ENCODE results near the gene SLC22A23.

Gene SLC22A23

DNA sequence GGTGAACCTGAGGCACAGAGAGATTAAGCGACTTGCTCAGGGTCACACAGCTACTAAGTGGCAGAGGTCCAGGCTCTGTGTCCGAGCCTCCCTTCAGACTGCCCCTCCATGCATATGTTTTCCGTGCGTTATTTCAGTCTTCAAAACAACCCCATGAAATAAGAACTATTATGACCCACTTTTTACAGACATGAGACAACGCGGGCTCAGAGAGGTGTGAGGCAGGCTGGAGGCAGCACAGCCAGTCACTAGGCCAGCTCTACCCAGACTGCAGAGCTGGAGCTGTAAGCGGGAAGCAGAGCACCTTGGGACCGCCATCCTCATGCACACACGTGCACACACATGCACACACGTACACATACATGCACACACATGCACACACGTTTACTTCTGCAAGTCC, 135.8 kb downstream of the SLC22A23 start:
- DNase-seq (ENCODE audit: low read depth in 1 of 2, low spot score in 1 of 2) = no peak

DNA sequence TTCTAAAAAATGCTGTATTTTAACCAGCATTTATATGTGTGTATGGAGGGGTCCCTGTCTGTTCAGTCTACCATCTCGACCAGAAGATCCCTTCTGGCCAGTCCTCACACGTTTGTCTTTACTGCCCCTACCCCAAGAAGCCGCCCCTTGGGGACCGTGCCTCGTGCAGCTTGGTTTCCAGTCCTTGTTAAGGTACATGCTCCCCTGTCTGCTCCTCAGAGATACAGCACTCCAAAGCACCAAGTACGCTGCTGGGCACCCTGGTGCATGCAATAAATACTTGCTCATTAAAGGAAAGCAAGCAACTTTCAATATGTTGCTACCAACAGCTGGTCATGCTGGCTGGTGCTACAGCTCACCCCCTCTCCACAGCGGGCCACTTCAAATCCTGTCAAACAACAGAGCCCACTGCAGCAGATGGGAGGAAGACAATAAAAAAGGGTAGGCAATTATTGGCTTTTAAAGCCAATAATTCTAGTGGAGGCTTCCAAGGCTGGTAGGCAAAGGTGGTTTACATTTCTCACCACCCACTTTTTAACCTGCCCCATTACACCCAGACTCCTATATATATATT, 136.5 kb downstream of the SLC22A23 start:
- DNase-seq (ENCODE audit: low read depth in 1 of 2, low spot score in 1 of 2) = no peak

DNA sequence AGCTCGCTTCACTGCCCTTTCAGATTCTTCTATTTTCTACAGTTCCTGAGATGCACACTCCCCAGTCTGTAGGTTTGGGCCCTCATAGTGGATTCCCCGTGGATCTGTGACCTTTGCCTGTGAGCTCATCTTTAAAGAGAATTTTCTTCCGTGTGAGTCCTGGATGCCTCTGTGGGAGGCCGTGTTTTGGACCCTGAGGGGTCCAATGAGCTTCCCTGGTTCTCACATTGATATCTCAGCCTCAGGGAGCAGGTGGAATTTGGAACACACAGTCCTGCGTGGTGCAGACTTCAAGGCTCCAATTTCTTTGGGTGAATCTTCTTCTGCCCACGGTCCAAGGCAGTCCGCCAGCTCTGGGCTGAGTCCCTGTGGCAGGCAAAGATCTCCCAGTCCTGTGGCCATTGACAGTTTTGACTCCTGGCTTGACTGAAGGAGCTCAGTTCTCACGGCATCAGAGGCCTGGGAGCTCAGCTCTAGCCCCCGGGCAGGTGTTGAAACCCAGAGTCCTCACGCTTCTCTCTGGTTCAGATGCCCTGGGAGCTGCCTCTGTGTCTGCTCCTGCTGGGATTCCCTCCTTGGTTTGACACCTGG, 137.1 kb downstream of the SLC22A23 start:
- no peak for DNase-seq (ENCODE audit: low read depth in 1 of 2, low spot score in 1 of 2)

DNA sequence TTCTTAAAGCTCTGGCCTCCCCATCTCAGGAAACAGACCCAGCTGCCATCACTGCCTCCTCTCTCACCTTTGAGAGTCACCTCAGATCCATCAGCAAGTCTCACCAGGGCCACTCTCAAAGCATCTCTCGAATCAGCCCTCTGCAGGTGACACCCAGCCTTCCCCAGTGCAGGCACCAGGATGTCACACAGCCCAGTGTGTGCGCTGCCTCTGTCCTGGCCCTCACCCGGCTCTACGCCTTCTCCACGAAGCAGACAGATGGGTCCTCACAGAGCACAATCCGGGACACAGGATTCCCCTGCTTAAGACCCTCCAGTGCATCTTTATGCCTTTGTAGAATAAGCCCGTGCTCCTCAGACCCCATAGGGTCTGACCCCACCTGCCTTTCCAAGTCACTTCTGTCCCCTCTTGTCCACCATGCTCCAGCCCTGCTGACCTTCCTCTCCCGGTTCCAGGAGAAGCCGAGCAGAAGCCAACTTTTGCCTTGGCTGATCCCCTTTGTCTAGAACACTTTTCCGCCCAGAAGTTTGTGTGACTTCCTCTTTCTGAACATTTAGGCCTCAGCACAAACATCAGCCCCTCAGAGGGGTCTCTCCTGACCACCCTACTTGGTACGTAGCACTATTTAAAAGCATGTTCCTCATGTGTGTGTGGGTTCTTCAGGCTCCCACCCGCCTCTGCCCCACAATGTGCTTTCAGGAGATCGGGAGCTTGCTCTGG, 137.9 kb downstream of the SLC22A23 start:
- DNase-seq (ENCODE audit: low read depth in 1 of 2, low spot score in 1 of 2) = no peak

DNA sequence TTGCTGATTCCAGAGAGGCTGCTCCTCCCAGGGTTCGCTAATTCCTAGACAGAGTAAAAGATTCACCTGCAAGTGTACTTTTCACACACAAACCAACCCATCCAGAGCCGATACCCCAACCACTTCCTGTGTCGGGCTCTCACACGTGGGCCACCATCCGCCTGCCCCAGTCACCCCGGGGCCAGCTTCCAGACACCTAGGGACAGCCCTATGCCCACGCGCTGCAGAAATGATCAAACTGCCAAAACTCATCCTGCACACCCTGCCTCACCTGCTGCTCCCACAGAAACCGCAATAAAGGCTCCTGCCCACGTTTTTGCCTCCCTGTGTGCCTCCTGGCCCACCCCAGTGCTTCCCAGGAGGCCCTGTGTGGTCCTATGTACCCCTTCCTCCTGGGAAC, 138.6 kb downstream of the SLC22A23 start:
- DNase-seq (ENCODE audit: low read depth in 1 of 2, low spot score in 1 of 2) = no peak

DNA sequence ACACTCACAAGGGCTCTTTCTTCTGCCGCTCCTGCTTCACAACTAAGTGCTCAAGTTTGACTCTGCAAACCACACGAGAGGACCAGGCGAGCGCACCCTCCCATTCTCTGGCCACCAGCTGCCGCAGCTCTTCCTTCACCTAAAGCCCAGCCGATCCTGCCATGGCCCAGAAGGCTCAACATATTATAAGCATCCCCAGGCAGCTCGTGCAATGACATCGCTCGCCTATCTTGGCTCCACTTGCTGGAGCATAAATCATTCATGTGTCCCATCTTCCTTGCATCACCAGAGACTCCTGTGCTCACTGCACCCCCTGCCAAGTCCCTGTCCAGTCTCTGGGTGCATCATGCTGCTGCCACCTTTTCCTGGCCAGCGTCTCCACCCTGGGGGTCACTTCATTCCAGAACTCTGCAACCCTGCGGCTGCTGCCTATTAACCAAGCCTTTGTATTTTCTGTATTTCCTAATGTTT, 139.1 kb downstream of the SLC22A23 start:
- no peak for DNase-seq (ENCODE audit: low read depth in 1 of 2, low spot score in 1 of 2)

DNA sequence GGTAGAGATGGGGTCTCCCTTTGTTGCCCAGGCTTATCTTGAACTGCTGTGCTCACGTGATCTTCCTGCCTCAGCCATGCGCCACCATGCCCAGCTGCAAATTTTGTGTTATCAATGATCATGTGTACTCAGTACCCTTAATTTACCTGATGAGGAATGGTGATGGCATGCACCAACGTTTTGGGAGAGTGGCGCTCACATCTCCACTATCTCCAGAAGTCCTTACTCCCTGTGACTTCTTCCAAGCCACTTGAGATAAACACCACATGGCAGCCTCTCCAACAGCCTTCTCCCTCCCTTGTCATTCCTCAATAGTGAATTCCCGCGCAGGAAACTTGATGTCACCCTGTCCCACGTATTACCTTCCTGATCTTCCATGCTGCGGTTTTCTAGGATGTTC, 140.0 kb downstream of the SLC22A23 start:
- DNase-seq (ENCODE audit: low read depth in 1 of 2, low spot score in 1 of 2) = no peak

DNA sequence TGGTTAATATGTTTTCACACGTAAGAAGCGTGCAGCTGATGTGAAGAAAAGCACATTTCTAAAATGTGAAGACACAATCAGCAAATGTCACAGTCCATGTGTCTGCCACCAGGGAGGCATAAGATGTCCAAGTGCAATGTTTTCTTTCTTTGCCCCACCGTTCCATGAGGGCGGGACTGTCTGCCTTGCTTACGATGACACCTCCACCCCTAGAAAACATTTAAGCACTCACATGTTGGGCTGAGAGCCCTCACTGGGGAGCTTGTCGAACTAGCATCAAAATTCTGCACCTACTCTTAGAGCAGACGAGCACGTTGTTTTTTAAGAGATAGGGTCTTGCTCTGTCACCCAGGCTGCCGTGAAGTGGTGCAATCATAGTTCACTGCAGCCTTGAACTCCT, 140.5 kb downstream of the SLC22A23 start:
- DNase-seq (ENCODE audit: low read depth in 1 of 2, low spot score in 1 of 2) = no peak

DNA sequence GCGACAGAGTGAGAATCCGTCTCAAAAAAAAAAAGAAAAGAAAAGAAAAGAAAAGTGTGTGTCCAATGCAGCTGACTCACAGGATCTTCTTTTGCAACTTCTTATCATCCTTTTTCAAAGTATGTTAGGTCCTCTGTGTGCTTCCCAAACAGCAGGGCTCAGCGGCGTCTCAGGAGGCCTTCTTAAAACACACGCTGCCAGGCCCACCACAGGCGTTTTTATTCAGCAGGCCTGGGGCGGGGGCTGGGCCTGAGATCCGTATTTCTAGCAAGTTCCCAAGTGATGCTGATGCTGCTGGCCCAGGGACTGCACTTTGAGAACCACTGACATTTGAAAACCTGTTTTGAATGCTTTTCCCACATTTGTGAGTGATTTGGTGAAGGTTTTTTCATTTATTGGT, 141.0 kb downstream of the SLC22A23 start:
- no peak for DNase-seq (ENCODE audit: low read depth in 1 of 2, low spot score in 1 of 2)

DNA sequence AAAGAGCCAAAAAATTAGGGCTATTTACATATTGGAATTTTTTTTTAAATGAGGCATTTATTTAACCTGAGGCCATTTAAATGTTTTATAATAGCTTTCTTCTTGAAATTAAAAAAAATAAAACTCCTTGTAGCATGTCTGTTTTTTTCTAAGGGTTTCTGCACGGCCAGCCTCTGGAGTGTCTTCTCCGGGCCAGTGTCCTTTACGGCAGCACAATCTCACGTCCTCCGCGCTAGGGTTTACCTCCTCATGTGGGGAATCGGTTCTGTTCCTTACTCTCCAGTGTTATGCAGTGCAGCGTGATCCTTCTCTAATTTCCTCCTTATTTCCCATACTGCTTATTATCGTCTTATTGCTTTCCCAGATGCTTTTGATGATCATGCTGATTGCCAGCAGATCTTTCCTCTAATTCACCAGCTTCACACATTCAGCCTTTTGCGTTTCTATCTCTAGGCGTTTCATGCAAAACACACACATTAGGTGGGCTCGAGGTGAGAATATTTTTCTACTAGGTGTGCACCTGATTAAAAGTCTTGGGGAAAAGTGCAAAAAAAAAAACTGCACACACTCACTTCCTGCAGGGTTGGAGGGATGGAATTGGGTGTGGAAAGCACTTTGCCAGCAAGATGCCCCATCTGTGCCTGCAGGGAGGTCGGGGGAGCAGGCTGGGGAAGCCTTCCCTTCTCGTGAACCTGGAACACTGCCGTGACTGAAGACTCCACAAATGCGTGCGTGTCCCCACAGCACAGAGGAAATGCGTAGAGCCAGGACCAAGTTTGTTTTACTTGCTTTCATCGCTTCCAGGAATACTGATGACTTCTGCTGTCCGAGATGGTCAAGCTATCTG, 142.0 kb downstream of the SLC22A23 start:
- DNase-seq (ENCODE audit: low read depth in 1 of 2, low spot score in 1 of 2) = no peak

DNA sequence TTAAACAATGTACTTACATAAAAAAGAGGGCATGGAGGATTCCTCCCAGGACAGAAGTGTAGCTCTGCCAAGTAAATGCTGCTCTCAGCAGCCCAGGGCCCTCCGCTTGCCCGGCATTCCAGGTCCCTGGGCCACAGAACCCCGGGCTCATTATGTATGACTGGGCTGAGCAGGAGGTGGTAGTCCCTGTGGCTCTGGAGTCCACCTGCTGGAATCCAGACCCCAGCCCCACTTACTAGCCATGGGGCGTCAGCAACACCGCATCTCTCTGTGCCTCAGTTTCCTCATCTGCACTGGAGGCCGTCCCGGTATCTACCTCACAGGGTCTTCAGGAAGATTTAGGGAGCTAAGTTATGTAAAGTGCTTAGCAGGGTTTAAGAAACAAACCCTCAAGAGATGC, 142.7 kb downstream of the SLC22A23 start:
- DNase-seq (ENCODE audit: low read depth in 1 of 2, low spot score in 1 of 2) = no peak

DNA sequence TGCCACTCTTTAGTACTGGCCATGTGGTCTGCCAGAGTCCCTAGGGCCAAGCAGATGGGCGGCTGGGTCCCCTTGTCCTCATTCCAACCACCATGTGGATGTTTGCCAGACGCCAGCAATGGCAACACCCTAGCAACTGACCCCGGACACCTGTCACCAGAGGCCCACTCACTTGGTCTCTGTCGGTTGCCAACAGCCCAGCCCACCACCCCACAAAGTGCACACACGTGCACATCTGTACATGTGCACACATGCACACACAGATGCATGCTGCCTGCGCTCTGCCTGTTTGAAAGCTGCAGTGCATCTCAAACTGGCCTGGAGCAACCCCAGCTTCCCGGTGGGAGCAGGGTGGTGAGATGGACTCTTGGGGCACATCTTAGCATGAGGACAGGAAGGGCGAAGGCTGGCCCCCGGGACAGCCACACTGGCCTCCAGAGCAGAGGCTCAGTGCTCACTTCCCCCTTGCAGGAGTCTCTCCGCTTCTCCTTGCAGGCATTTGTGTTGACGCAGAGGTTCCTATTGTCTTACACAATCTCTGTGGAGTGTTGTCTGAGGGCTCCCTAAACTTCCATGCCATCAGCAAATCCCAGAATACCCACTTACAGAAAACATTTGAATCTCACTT, 144.1 kb downstream of the SLC22A23 start:
- DNase-seq (ENCODE audit: low read depth in 1 of 2, low spot score in 1 of 2) = no peak

DNA sequence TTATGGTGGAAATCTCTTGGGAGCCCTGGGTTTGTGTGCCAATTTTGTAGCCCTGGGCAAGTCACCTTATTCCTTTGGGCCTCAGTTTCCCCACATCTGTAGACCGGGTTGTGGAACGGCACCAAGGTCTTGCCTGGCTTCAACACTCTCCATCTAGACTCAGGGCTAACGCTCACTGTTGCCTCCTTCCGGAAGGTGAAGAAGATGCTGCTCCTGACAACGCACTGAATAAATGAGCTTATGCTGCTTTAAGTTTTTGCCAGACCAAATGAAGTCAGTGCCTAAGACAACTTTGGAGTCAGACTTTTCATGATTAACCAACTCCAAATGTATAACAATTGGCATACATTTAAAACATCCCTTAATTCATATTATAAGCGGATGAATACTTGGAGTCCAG, 145.0 kb downstream of the SLC22A23 start:
- no peak for DNase-seq (ENCODE audit: low read depth in 1 of 2, low spot score in 1 of 2)

DNA sequence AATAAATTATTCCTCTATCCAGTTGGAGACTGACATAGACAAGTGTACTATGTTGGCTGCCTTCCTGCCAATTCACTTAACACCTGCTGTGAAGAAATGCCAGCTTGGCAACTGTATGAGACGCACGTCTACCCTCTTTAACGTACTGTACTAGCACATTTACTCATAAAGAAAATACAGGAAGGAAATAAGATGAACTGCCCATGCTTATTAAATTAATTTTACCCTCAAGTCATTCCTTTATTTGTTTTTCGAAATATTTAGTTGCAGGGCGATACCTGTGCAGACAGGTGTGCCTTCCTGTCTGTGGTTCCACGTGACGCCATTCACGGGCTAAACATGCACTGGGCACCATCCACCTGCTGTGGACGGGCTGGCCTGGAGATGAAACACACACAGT, 146.1 kb downstream of the SLC22A23 start:
- DNase-seq (ENCODE audit: low read depth in 1 of 2, low spot score in 1 of 2) = no peak

DNA sequence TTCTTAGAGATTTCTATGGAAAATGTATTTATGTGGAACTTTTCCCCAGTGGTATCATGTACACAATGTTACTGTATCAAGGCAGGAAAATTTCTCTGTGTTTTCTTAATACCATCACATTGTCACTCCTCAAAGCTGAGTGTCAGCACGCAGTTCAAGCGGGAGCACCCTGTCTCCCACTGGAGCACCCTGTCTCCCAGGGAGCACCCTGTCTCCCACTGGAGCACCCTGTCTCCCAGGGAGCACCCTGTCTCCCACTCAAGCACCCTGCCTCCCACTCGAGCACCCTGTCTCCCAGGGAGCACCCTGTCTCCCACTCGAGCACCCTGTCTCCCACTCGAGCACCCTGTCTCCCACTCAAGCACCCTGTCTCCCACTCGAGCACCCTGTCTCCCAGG, 146.8 kb downstream of the SLC22A23 start:
- no peak for DNase-seq (ENCODE audit: low read depth in 1 of 2, low spot score in 1 of 2)

DNA sequence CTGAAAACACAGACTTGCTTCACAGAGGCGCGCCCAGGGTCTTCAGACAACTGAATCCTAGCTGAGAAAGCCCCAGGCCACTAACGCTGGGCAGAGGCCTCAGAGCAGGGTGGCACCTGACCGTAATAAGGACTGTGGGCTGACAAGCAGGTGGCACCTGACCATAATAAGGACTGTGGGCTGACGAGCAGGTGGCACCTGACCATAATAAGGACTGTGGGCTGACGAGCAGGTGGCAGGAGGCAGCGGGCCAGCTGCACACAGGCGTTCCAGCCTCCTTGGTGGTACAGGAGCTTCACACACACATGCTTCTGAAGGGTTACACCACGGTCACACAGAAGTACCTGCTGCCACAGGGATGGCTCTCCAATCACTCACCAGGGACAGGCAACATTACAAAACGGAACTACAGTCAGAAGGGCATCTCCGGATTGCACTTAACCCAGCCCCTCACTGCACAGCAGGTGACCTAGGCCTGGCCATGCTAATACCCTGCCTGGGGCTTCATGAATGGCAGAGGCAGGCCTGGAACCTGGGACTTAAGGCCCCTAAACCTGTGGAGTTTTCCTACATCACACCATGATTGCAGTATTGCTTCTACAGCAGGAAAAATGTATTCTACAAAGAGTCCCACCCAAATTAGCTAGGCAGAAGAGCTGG, 147.3 kb downstream of the SLC22A23 start:
- DNase-seq (ENCODE audit: low read depth in 1 of 2, low spot score in 1 of 2) = no peak

DNA sequence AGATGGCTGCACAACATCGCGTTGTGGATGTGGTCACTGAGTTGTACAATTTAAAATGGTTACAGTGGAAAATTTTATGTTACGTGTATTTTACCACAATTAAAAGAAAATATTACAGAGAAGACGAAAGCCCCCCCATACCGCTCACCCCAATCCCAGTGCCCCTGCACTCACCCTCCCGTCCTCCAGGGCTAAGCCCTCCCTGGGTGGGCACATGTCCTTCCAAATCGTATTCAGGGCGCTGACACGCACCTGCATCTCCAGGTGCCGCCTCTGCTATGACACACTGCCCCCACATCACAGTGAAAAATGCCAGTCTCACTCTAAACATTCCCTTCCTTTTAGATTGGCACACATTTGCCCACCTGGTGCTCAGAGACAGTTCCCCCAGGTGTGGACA, 148.7 kb downstream of the SLC22A23 start:
- no peak for DNase-seq (ENCODE audit: low read depth in 1 of 2, low spot score in 1 of 2)

DNA sequence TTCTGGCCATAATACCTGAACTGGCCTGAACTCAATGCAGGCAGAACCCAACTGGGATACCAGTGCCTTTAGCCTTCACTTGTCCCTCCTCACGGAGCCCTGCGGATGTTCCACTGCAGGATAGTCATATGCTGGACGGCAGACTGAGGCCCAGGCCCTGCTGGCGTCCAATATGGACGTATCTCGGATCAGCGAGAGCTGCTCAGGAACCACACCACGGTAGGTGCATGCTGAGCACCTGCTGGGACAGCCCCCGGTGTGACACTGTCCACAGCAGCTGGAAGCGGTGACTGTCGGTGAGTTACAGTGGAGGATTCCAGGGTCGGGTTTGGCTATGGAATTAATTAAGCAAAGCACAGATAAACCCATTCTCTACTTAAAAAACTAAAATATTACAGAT, 149.4 kb downstream of the SLC22A23 start:
- DNase-seq (ENCODE audit: low read depth in 1 of 2, low spot score in 1 of 2) = no peak

DNA sequence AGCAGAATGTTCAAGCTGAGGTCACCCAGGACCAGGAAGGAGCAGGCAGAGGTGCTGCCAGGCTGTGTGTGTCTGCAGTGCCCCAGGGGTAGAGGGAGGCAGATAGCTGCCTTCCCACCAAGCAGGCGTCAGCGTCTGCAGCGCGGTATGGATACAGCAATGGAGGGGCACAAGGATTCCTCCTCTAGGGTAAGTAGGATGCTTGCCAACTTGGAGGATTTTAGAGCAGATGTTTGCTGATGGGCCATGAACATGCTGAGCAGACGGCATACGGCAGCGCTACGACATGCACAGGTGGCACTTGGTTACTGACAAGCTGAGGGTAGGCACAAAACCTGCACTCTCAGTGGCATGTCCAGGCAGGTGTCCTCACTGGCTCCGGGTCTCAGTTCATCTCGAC, 150.0 kb downstream of the SLC22A23 start:
- no peak for DNase-seq (ENCODE audit: low read depth in 1 of 2, low spot score in 1 of 2)

DNA sequence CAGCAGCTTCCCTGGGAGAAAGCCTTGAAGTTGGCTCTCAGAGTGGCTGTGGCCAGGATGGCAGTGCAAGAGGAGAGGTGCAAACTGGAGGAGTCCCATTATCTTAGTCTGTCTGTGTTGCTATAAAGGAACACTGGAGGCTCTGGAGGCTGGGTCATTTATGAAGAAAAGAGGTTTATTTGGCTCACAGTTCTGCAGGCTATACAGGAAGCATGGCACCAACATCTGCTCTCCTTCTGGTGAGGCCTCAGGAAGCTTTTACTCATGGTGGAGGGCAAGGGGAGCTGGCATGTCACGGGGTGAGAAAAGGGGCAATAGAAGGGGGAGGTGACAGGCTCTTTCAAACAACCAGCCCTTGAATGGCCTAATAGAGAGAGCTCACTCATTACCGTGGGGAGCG, 151.0 kb downstream of the SLC22A23 start:
- DNase-seq (ENCODE audit: low read depth in 1 of 2, low spot score in 1 of 2) = no peak

DNA sequence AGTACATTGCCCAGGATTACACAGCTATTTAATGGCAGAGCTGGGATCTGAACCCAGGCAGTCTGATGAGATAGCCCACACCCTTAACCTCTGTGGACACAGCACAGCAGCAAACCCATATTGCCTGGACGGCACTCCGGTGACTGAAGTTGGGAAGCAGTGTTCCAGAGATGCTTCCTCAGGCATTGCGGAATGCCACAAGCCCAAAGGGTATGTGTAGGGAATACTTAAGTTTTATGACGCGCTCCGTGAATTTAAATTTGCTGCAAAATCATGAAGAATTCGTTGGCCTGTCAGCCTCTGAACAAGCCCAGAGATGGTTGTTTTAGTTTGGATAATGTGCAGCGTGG, 151.7 kb downstream of the SLC22A23 start:
- no peak for DNase-seq (ENCODE audit: low read depth in 1 of 2, low spot score in 1 of 2)
